NCI-H526 treated with DMSO at 0.1 percent for 48 hours (cell line): ENCODE results near the gene RAP1GAP.

Experiments
- DNase-seq: peaks from one replicate; lab custom pipeline; 2025; lab: John Stamatoyannopoulos, UW

Gene RAP1GAP

GRCh38 chr1:21662426-21663247, 6.5 kb downstream of the RAP1GAP start:
- DNase-seq = no peak

- no peak for DNase-seq
Measured at GRCh38 chr1:21661886-21662285, 7.3 kb downstream of the RAP1GAP start.

- DNase-seq = no peak
Measured at GRCh38 chr1:21659924-21660326, 9.2 kb downstream of the RAP1GAP start.

- peak; percentile 17 for DNase-seq
Measured at GRCh38 chr1:21659099-21659923, 9.8 kb downstream of the RAP1GAP start.

- DNase-seq = no peak
Measured at GRCh38 chr1:21657456-21658190, 11.5 kb downstream of the RAP1GAP start.

GRCh38 chr1:21655748-21656147, 13.4 kb downstream of the RAP1GAP start:
- DNase-seq = no peak

GRCh38 chr1:21655259-21655658, 13.9 kb downstream of the RAP1GAP start:
- no peak for DNase-seq

GRCh38 chr1:21654209-21654608, 14.9 kb downstream of the RAP1GAP start:
- no peak for DNase-seq

GRCh38 chr1:21653744-21654100, 15.4 kb downstream of the RAP1GAP start:
- DNase-seq = no peak

GRCh38 chr1:21652937-21653743, 16.0 kb downstream of the RAP1GAP start:
- no peak for DNase-seq

- DNase-seq = no peak
Measured at GRCh38 chr1:21652101-21652936, 16.8 kb downstream of the RAP1GAP start.

GRCh38 chr1:21651214-21652042, 17.7 kb downstream of the RAP1GAP start:
- DNase-seq = no peak

- DNase-seq = no peak
Measured at GRCh38 chr1:21650400-21650799, 18.8 kb downstream of the RAP1GAP start.

GRCh38 chr1:21649315-21649714, 19.8 kb downstream of the RAP1GAP start:
- DNase-seq = no peak

- no peak for DNase-seq
Measured at GRCh38 chr1:21648791-21649190, 20.4 kb downstream of the RAP1GAP start.

GRCh38 chr1:21648352-21648730, 20.8 kb downstream of the RAP1GAP start:
- DNase-seq = no peak

- DNase-seq = no peak
Measured at GRCh38 chr1:21647431-21648351, 21.5 kb downstream of the RAP1GAP start.

- no peak for DNase-seq
Measured at GRCh38 chr1:21645550-21645949, 23.6 kb downstream of the RAP1GAP start.

- DNase-seq = no peak
Measured at GRCh38 chr1:21644906-21645305, 24.3 kb downstream of the RAP1GAP start.
